PC-3 (cell line): ENCODE data around the gene TMEM181. TPM values are rescaled to one million over a fixed set of nuclear protein-coding genes. Genes with fewer than 3 reads are reported as not detected.
A peak's percentile ranks its signal among the peaks of the same experiment; 100 is the strongest.

Source experiments
- ATAC-seq: fragments of 200-7000 bp; cut with Tn5 transposase; 2 replicates; pipeline ENCODE4 v1.9.1; 2020; ENCODE audit warnings: mild to moderate bottlenecking, moderate library complexity
- BruUV-seq: library from RNA; stranded (reverse); fragments of 400-500 nt; replicated peaks from 2 replicates; lab custom pipeline; 2021; lab: Mats Ljungman, UMichigan
- CTCF ChIA-PET: fragments of 300-600 bp; sonication (Branson Sonifier 250); formaldehyde crosslinking; loops from one replicate; lab custom pipeline; 2022; ENCODE audit warnings: antibody characterized with exemption; lab: Charles Lee
- POLR2A ChIA-PET: fragments of 300-600 bp; sonication (Branson Sonifier 250); formaldehyde crosslinking; loops from one replicate; lab custom pipeline; 2022; ENCODE audit warnings: antibody characterized with exemption; ENCODE audit not compliant: unreplicated experiment; lab: Charles Lee
- DNase-seq: peaks from one replicate; pipeline ENCODE4 v3.0.0-alpha.2; 2015
- H2AFZ ChIP-seq: fragments of 300-600 bp; sonication (generic); 2 replicates; pipeline ENCODE4 v1.6.0; 2016; ENCODE audit warnings: antibody characterized with exemption, low read length
- H3F3A ChIP-seq: fragments of 300-600 bp; sonication (generic); one replicate; pipeline ENCODE4 v1.6.0; 2017; ENCODE audit warnings: antibody characterized with exemption, low read length, control low read depth, mild to moderate bottlenecking; ENCODE audit not compliant: unreplicated experiment
- H3K27ac ChIP-seq: fragments of 300-600 bp; sonication (generic); 2 replicates; pipeline ENCODE4 v1.5.1; 2016; ENCODE audit warnings: mild to moderate bottlenecking, low read length
- H3K27me3 ChIP-seq: fragments of 300-600 bp; sonication (generic); 2 replicates; pipeline ENCODE4 v1.6.1; 2016; ENCODE audit warnings: low read length, mixed read lengths
- H3K36me3 ChIP-seq: fragments of 300-600 bp; sonication (generic); 2 replicates; pipeline ENCODE4 v1.6.1; 2016; ENCODE audit warnings: low read depth, mixed run types, low read length, mixed read lengths
- H3K4me1 ChIP-seq: fragments of 300-600 bp; sonication (generic); 2 replicates; pipeline ENCODE4 v1.5.1; 2016; ENCODE audit warnings: low read length; ENCODE audit not compliant: insufficient read depth
- H3K4me2 ChIP-seq: fragments of 300-600 bp; sonication (generic); 2 replicates; pipeline ENCODE4 v1.6.0; 2016; ENCODE audit warnings: low read length
- H3K4me3 ChIP-seq: fragments of 300-600 bp; sonication (generic); 2 replicates; pipeline ENCODE4 v1.5.1; 2016; ENCODE audit warnings: mild to moderate bottlenecking, low read length, mixed read lengths
- H3K79me2 ChIP-seq: fragments of 300-600 bp; sonication (generic); 2 replicates; pipeline ENCODE4 v1.6.1; 2017; ENCODE audit warnings: low read length, mixed read lengths
- H3K9ac ChIP-seq: fragments of 300-600 bp; sonication (generic); 2 replicates; pipeline ENCODE4 v1.6.0; 2016; ENCODE audit warnings: mild to moderate bottlenecking, low read length
- H3K9me2 ChIP-seq: fragments of 300-600 bp; sonication (generic); replicated peaks from 2 replicates; pipeline ENCODE4 v1.6.1; 2016; ENCODE audit warnings: mixed run types, low read length, mixed read lengths
- H3K9me3 ChIP-seq: fragments of 300-600 bp; sonication (generic); 2 replicates; pipeline ENCODE4 v1.6.1; 2016; ENCODE audit warnings: low read length, mixed read lengths
- H4K20me1 ChIP-seq: fragments of 300-600 bp; sonication (generic); 2 replicates; pipeline ENCODE4 v1.6.1; 2016; ENCODE audit warnings: low read length, mixed read lengths
- CTCF ChIP-seq: fragments of 300-600 bp; sonication (generic); conservative IDR thresholded peaks from 2 replicates; pipeline ENCODE4 v1.5.1; 2017; ENCODE audit warnings: antibody characterized with exemption, low read depth, mild to moderate bottlenecking, low read length
- EZH2 ChIP-seq: fragments of 300-600 bp; sonication (generic); IDR thresholded peaks from one replicate; pipeline ENCODE4 v1.6.1; 2017; ENCODE audit warnings: antibody characterized with exemption, mild to moderate bottlenecking, low read length; ENCODE audit not compliant: unreplicated experiment
- EZH2phosphoT487 ChIP-seq: fragments of 300-600 bp; sonication (generic); IDR thresholded peaks from 2 replicates; pipeline ENCODE4 v1.6.1; 2018; ENCODE audit warnings: mild to moderate bottlenecking, antibody characterized with exemption, low read length, borderline replicate concordance
- intact Hi-C: fragments of 100-400 bp; cut with micrococcal nuclease; formaldehyde crosslinking; loops from 2 replicates; pipeline ENCODE4 v1.9.0; 2023
- total RNA-seq: library from RNA; depleted of rRNA; stranded (reverse); fragments of >200 nt; gene quantifications from 2 replicates; pipeline ENCODE4 v1.2.3, GENCODE V29; 2014

TMEM181 gene
- total RNA-seq, 1 experiment from 2014 or later, result 13.7 TPM

- no peak overlapping the region for H3K9ac ChIP-seq
- H3K79me2 ChIP-seq, result no peaks in the 10 kb centered on the region
- H3K27ac ChIP-seq, result no peak overlapping the region
- ChIA-PET POLR2A (no interaction called here), CTCF (no interaction called here)
- no peaks in the 10 kb centered on the region for H3F3A ChIP-seq
- no peak for TF ChIP-seq EZH2
- TF ChIP-seq EZH2phosphoT487, result no peak
- TF ChIP-seq CTCF, result no peak
- H3K27me3 ChIP-seq, result no peaks in the 10 kb centered on the region
- no peaks in the 10 kb centered on the region for H3K36me3 ChIP-seq
- ATAC-seq (no peak), DNase-seq (no peak)
- no peak overlapping the region for H3K4me3 ChIP-seq
- no TSS peak for BruUV-seq
- intact Hi-C loops, result no loop called here
- H3K9me2 ChIP-seq, result no peaks in the 10 kb centered on the region
- no peaks in the 10 kb centered on the region for H3K9me3 ChIP-seq
- no peaks in the 10 kb centered on the region for H3K4me1 ChIP-seq
- no peak overlapping the region for H3K4me2 ChIP-seq
- H2AFZ ChIP-seq, result no peak overlapping the region
- no peaks in the 10 kb centered on the region for H4K20me1 ChIP-seq
Measured at GRCh38 chr6:158531970-158532369, 27.9 kb upstream of the TMEM181 start.

GRCh38 chr6:158536084-158536890, 23.6 kb upstream of the TMEM181 start:
- no peaks in the 10 kb centered on the region for H3K4me1 ChIP-seq
- no peaks in the 10 kb centered on the region for H3K9me3 ChIP-seq
- H2AFZ ChIP-seq, result peak overlapping the region; percentile 69; the same call in 1 of the 2 replicates
- ChIA-PET POLR2A (no interaction called here), CTCF (interaction anchor here (0.5 kb wide), 1 partner anchor 569 kb away, joined by 3 read pairs; no protein-coding TSS in a partner anchor)
- H3K9ac ChIP-seq, result no peak overlapping the region
- H3K36me3 ChIP-seq, result no peaks in the 10 kb centered on the region
- no peaks in the 10 kb centered on the region for H3K79me2 ChIP-seq
- no peaks in the 10 kb centered on the region for H3F3A ChIP-seq
- no peaks in the 10 kb centered on the region for H3K27me3 ChIP-seq
- ATAC-seq (peak; percentile 74), DNase-seq (peak; percentile 72)
- no peaks in the 10 kb centered on the region for H3K9me2 ChIP-seq
- no TSS peak for BruUV-seq
- H3K27ac ChIP-seq, result no peak overlapping the region
- no peak for TF ChIP-seq EZH2phosphoT487
- no peak for TF ChIP-seq EZH2
- TF ChIP-seq CTCF, result no peak
- peak overlapping the region; percentile 90 for H3K4me2 ChIP-seq
- intact Hi-C loops, result no loop called here
- peak overlapping the region; percentile 67 for H3K4me3 ChIP-seq
- H4K20me1 ChIP-seq, result no peaks in the 10 kb centered on the region
